Skeletal muscle satellite cell (primary cell): ENCODE measurements around the gene DEPDC4.

ENCODE experiments used
- H3K27me3 ChIP-seq: 2 replicates; pipeline ENCODE4 v1.7.0; 2013; ENCODE audit warnings: low read length; ENCODE audit not compliant: control insufficient read depth, insufficient read depth
- H3K36me3 ChIP-seq: 2 replicates; pipeline ENCODE4 v1.7.0; 2013; ENCODE audit warnings: mild to moderate bottlenecking, control low read depth, low read length; ENCODE audit not compliant: insufficient read depth
- H3K4me1 ChIP-seq: 2 replicates; pipeline ENCODE4 v1.7.0; 2013; ENCODE audit warnings: low read length; ENCODE audit not compliant: control insufficient read depth, insufficient read depth
- H3K4me2 ChIP-seq: 2 replicates; pipeline ENCODE4 v1.7.0; 2013; ENCODE audit warnings: mild to moderate bottlenecking, low read length
- H3K4me3 ChIP-seq: 2 replicates; pipeline ENCODE4 v1.7.0; 2013; ENCODE audit warnings: low read length
- H3K9ac ChIP-seq: 2 replicates; pipeline ENCODE4 v1.7.0; 2013; ENCODE audit warnings: mild to moderate bottlenecking, low read depth, low read length, moderate library complexity
- H3K9me3 ChIP-seq: replicated peaks from 2 replicates; pipeline ENCODE4 v1.7.0; 2013; ENCODE audit warnings: mild to moderate bottlenecking, control low read depth, low read length

The DEPDC4 gene

GRCh38 chr12:100211698-100212097 is 55.2 kb downstream of the DEPDC4 start:
- peaks cover 45% of the 10 kb centered on the region for H3K36me3 ChIP-seq
- H3K9ac ChIP-seq, result no peak overlapping the region
- H3K4me1 ChIP-seq, result no peaks in the 10 kb centered on the region

GRCh38 chr12:100208834-100209233 is 58.0 kb downstream of the DEPDC4 start:
- Histone ChIP-seq H3K27me3 (no peaks in the 10 kb centered on the region), H3K4me2 (no peak overlapping the region), H3K4me1 (no peaks in the 10 kb centered on the region), H3K9ac (no peak overlapping the region), H3K4me3 (no peak overlapping the region), H3K36me3 (peaks cover 40% of the 10 kb centered on the region), H3K9me3 (no peaks in the 10 kb centered on the region)

More at GRCh38 chr12:100211698-100212097, 55.2 kb downstream of the DEPDC4 start:
- no peak overlapping the region for H3K4me2 ChIP-seq
- H3K4me3 ChIP-seq, result no peak overlapping the region
- no peaks in the 10 kb centered on the region for H3K27me3 ChIP-seq
- H3K9me3 ChIP-seq, result no peaks in the 10 kb centered on the region

GRCh38 chr12:100207311-100207710 is 59.6 kb downstream of the DEPDC4 start:
- Histone ChIP-seq H3K4me3 (no peak overlapping the region), H3K4me2 (no peak overlapping the region), H3K27me3 (no peaks in the 10 kb centered on the region), H3K4me1 (no peaks in the 10 kb centered on the region), H3K9me3 (no peaks in the 10 kb centered on the region), H3K9ac (no peak overlapping the region), H3K36me3 (peaks cover 32% of the 10 kb centered on the region)

GRCh38 chr12:100201604-100202423 is 65.1 kb downstream of the DEPDC4 start:
- peak overlapping the region; percentile 83 for H3K4me2 ChIP-seq
- no peaks in the 10 kb centered on the region for H3K27me3 ChIP-seq
- H3K9me3 ChIP-seq, result no peaks in the 10 kb centered on the region
- peak overlapping the region; percentile 85 for H3K4me3 ChIP-seq
- H3K9ac ChIP-seq, result peak overlapping the region; percentile 90
- H3K36me3 ChIP-seq, result peaks cover 2% of the 10 kb centered on the region
- H3K4me1 ChIP-seq, result peaks cover 15% of the 10 kb centered on the region

GRCh38 chr12:100200463-100201181 is 66.3 kb downstream of the DEPDC4 start, which contains the start of gene ACTR6:
Gene ACTR6, plus strand, starts transcription at chr12:100200815. Its CDS starts 37 bp downstream, at chr12:100200852.
- Histone ChIP-seq H3K4me1 (peaks cover 15% of the 10 kb centered on the region), H3K4me3 (peak within 1 kb of the TSS; percentile 85), H3K9me3 (no peaks in the 10 kb centered on the region), H3K4me2 (peak within 1 kb of the TSS; percentile 83), H3K9ac (peak within 1 kb of the TSS; percentile 90), H3K36me3 (peaks cover 2% of the 10 kb centered on the region), H3K27me3 (no peaks in the 10 kb centered on the region)

GRCh38 chr12:100199347-100200149 is 67.3 kb downstream of the DEPDC4 start:
- Histone ChIP-seq H3K9me3 (no peaks in the 10 kb centered on the region), H3K4me3 (peak overlapping the region; percentile 85), H3K27me3 (no peaks in the 10 kb centered on the region), H3K4me1 (peaks cover 15% of the 10 kb centered on the region), H3K36me3 (no peaks in the 10 kb centered on the region), H3K4me2 (peak overlapping the region; percentile 83), H3K9ac (peak overlapping the region; percentile 16)

- no peak overlapping the region for H3K9ac ChIP-seq
- no peaks in the 10 kb centered on the region for H3K36me3 ChIP-seq
- peak overlapping the region; percentile 83 for H3K4me2 ChIP-seq
- H3K27me3 ChIP-seq, result no peaks in the 10 kb centered on the region
- peaks cover 15% of the 10 kb centered on the region for H3K4me1 ChIP-seq
- no peaks in the 10 kb centered on the region for H3K9me3 ChIP-seq
- peak overlapping the region; percentile 85 for H3K4me3 ChIP-seq
These were observed 67.9 kb downstream of the DEPDC4 start for GRCh38 chr12:100199023-100199346.

- peaks cover 15% of the 10 kb centered on the region for H3K4me1 ChIP-seq
- no peaks in the 10 kb centered on the region for H3K9me3 ChIP-seq
- H3K4me3 ChIP-seq, result no peak overlapping the region
- no peaks in the 10 kb centered on the region for H3K27me3 ChIP-seq
- H3K9ac ChIP-seq, result no peak overlapping the region
- no peak overlapping the region for H3K4me2 ChIP-seq
- H3K36me3 ChIP-seq, result no peaks in the 10 kb centered on the region
These were observed 69.4 kb downstream of the DEPDC4 start for GRCh38 chr12:100197486-100197885.

- Histone ChIP-seq H3K9me3 (no peaks in the 10 kb centered on the region), H3K4me2 (no peak overlapping the region), H3K9ac (no peak overlapping the region), H3K27me3 (no peaks in the 10 kb centered on the region), H3K4me3 (no peak overlapping the region), H3K4me1 (no peaks in the 10 kb centered on the region), H3K36me3 (no peaks in the 10 kb centered on the region)
These were observed 73.8 kb downstream of the DEPDC4 start for GRCh38 chr12:100193085-100193484.
